Kasumi-1 (cell line): Measurements from ENCODE around the gene PHF23.

Experiments
- DNase-seq, 2 experiments: peaks; one replicate each; lab custom pipeline; 2025; lab: John Stamatoyannopoulos, UW

The PHF23 gene

GRCh38 chr17:7239091-7240027, at the start of gene PHF23:
TSS of gene PHF23 (minus strand) at chr17:7239457. CDS start at chr17:7239279, 178 bp downstream.
- DNase-seq: peak; percentile 92

- DNase-seq: no peak
Measured at GRCh38 chr17:7285679-7286078, 46.4 kb upstream of the PHF23 start.

DNA sequence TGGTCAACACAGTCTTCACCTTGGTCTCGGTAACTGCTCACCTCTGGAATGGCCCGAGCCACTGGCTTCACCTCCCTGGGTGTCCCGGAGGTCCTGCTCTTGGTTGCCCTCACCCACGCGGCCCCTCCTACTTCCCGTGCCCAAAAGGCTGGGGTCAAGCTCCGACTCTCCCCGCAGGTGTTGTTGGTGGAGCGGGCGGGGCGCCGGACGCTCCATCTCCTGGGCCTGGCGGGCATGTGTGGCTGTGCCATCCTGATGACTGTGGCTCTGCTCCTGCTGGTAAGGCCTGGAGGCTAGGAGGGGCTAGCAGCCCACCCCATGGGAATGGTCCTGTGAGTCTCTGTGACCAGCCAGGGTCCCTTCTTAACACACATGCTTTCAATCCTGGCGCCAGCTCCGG, 45.7 kb upstream of the PHF23 start:
- no peak for DNase-seq

DNA sequence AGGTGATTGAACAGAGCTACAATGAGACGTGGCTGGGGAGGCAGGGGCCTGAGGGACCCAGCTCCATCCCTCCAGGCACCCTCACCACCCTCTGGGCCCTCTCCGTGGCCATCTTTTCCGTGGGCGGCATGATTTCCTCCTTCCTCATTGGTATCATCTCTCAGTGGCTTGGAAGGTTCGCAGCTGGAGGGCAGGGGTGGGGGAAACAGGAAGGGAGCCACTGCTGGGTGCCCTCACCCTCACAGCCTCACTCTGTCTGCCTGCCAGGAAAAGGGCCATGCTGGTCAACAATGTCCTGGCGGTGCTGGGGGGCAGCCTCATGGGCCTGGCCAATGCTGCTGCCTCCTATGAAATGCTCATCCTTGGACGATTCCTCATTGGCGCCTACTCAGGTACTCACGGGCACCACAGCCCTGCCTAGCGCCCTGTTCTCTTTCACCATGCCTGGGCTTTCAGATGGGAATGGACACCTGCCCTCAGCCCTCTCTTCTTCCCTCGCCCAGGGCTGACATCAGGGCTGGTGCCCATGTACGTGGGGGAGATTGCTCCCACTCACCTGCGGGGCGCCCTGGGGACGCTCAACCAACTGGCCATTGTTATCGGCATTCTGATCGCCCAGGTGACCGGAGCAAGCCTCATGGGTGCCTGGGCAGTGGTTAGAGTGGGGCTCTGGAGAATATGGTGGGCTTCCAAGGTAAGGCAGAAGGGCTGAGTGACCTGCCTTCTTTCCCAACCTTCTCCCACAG, 44.4 kb upstream of the PHF23 start:
- no peak for DNase-seq

GRCh38 chr17:7282752-7283321, 43.6 kb upstream of the PHF23 start:
- no peak for DNase-seq

GRCh38 chr17:7281953-7282751, 42.9 kb upstream of the PHF23 start:
- DNase-seq: no peak

DNA sequence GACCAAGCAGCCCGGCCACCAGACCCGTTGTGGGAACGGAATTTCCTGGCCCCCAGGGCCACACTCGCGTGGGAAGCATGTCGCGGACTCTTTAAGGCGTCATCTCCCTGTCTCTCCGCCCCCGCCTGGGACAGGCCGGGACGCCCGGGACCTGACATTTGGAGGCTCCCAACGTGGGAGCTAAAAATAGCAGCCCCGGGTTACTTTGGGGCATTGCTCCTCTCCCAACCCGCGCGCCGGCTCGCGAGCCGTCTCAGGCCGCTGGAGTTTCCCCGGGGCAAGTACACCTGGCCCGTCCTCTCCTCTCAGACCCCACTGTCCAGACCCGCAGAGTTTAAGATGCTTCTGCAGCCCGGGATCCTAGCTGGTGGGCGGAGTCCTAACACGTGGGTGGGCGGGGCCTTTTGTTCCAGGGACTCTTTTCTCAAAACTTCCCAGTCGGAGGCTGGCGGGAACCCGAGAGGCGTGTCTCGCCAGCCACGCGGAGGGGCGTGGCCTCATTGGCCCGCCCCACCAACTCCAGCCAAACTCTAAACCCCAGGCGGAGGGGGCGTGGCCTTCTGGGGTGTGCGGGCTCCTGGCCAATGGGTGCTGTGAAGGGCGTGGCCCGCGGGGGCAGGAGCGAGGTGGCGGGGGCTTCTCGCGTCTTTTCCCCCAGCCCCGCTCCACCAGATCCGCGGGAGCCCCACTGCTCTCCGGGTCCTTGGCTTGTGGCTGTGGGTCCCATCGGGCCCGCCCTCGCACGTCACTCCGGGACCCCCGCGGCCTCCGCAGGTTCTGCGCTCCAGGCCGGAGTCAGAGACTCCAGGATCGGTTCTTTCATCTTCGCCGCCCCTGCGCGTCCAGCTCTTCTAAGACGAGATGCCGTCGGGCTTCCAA, 42.1 kb upstream of the PHF23 start, which contains the start of gene SLC2A4:
TSS of gene SLC2A4 (plus strand) at position 645 of the 879 bp plus-strand sequence. CDS start at position 862, 217 bp downstream.
- DNase-seq: peak; percentile 69 to 70

DNA sequence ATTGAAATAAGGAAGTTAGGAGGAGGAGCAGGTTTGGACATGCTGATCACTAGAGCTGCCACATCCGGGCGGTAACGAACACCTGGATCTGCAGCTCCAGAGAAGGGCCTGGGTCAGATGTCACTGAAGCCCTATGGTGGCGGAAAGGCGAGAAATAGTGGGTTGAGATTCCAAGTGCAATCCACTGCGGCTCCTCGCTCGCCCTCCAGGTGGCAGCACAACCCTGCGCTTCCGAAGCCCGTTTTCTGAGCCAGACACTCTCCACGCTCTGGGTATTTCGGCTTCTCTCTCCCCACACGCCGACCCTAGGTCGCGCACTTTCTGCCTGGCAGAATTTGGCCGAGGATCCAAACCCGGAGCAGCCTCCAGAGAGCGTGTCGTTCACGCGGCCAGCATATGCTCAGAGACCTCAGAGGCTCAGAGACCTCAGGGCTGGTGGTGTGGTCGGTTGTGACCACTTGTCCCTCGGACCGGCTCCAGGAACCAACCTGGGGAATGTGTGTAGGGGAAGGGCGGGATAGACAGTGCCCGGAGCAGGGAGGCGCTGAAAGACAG, 41.3 kb upstream of the PHF23 start:
- DNase-seq: peak; percentile 51 to 63

- no peak for DNase-seq
Measured at GRCh38 chr17:7279448-7279847, 40.2 kb upstream of the PHF23 start.

DNA sequence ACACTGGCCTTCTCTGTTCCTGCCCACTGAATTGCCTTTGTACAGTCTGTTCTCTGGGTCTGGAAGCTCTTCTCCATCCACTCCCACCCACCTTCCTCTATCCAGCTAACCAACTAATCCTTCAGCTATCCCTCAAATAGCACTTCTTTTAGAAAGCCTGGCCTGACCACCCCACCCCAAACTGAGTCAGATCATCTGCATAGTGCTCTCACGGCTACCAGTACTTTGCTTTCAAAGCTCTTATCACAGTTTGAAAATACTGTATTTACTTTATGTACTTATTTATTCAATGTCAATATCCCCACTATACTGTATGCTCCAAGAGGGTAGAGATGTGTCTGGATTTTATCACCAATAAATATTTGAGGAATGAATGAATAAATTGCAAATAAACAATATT, 27.5 kb upstream of the PHF23 start:
- DNase-seq: no peak

GRCh38 chr17:7263801-7264078, 24.5 kb upstream of the PHF23 start:
- DNase-seq: no peak

DNA sequence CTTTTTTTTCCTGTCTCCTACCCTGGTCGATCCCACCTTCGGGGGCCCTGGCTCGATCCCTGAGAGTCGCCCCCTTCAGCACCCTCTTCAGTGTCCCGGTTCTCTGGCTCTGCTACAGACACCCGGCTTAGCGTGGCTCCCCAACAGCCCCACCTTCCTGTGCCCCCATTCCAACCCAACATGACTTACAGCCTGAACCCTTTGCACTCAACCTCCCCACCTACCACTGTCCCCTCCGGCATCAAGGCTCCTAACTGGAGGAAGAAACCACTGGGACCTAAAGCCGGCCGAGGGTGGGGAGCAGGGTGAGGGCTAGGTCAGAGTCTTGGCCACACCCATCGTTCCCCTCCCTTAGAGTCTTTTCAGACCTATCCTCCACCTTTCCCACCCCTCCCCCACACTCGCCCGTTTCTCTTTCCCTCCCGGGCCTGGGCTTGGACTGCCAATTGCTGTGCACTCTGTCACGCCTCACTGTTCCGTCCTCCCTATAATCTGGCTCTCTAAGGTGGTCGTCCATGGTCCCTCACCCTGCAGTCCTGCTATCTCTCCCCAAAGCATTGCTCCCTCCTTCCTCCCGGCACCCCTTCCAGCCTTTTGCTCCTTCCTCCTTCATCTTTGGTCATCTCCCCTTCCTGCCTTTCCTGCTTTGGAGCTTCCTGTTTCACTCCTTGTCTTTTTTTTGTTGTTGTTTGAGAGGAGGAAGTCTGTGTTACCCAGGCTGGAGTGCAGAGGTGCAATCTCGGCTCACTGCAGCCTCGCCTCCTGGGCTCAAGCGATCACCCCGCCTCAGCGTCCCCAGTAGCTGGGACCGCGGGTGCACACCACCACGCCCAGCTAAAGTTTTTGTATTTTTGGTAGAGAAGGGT, 23.9 kb upstream of the PHF23 start:
- no peak for DNase-seq

- no peak for DNase-seq
Measured at GRCh38 chr17:7262192-7262934, 23.1 kb upstream of the PHF23 start, which contains the start of gene CLDN7. TSS of gene CLDN7 (minus strand) at chr17:7262478. CDS start at chr17:7262043, 435 bp downstream.

GRCh38 chr17:7261379-7262191, 22.3 kb upstream of the PHF23 start:
- DNase-seq: no peak

- no peak for DNase-seq
Measured at GRCh38 chr17:7260651-7261378, 21.6 kb upstream of the PHF23 start.

DNA sequence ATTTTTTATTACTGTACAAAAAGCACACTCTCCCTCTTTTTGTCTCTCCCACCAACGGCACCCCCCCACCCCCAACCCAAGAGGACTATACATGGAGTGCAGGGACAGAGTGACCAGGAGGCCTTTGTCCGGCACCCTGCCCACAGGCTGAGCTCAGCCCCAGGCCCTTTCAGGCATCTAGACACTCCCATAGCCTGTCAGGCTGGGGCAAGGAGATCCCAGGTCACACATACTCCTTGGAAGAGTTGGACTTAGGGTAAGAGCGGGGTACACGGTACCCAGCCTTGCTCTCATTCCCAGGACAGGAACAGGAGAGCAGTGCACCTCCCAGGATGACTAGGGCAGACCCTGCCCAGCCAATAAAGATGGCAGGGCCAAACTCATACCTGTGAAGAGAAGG, 20.9 kb upstream of the PHF23 start:
- no peak for DNase-seq

- no peak for DNase-seq
Measured at GRCh38 chr17:7259555-7259889, 20.3 kb upstream of the PHF23 start.
